ENCODE results near the gene CUBN.
A peak's percentile ranks its signal among the peaks of the same experiment; 100 is the strongest.

The CUBN gene

DNA sequence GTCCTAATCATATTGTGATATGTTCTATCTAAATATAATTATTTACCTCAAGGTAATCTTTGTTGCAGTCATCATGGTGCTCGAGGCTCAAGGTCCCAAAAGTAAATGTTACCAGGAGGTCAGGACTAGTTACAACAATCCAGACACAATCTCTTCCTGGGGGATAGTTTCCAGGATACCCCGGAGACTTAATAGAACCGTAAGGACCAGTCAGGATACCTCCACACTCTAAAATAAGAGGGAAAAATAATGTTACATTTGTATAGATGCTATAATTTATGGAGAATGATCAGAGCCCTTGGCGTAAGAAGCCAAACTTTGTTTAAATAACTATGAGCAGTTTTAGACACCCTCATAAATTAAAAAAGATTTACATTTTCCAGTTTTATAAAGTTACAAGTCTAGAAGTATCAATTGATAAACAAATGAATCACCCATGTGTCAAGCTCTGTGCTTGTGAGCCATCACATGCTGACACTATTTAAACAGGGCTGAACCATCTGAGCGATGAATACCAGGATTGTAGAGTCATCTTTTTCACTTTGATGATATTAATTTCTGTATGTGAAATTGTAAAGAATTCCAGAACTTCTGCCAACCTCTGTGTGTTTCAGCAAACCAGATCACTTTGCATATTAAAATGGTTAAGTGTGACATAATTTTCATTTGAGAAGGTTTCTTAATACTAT is 41.3 kb downstream of the CUBN start:
- no peak overlapping the region for H3K27ac ChIP-seq (ENCODE audit: low read depth, low read length, severe bottlenecking)
- H3K4me3 ChIP-seq (ENCODE audit: extremely low read depth, insufficient read depth, low read length, poor library complexity, severe bottlenecking) = no peak overlapping the region
- WGBS, 2 experiments (ENCODE audit: insufficient coverage in 2 of 2) = 100% methylated on average over 1 of the region's 5 CpGs; no CpG with 5 or more reads in 1 of the 2 experiments

DNA sequence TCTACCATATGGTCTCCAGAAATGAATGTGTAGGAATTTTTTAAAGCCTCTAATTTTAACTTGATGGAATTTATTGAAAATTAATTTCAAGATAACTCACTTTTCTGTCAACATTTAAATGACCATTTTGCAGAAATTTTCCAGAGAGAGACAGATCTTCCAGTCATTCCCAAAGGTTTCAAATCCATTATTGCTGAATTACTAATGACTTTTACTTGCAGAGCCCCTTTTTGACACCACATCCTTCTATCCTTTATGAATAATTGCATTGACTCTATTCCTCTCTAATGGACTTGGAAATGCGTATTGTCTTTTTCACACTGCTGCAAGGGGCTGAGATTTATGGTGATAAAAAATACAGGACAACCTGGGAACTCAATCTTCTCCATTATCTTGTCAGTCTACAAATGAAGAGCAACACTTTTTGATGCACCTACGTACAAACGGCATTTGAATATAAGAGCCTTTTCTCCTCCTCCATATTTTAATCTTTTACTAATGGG is 42.7 kb downstream of the CUBN start:
- Histone ChIP-seq H3K36me3 (ENCODE audit: control insufficient read depth, insufficient read depth, low read length) (no peaks in the 10 kb centered on the region), H3K27ac (ENCODE audit: low read depth, low read length, severe bottlenecking) (no peak overlapping the region), H3K9me3 (ENCODE audit: control insufficient read depth, low read length) (no peaks in the 10 kb centered on the region), H3K4me1 (ENCODE audit: control insufficient read depth, insufficient read depth, low read length, poor library complexity, severe bottlenecking) (no peaks in the 10 kb centered on the region), H3K4me3 (ENCODE audit: extremely low read depth, insufficient read depth, low read length, poor library complexity, severe bottlenecking) (no peak overlapping the region)
- WGBS, 2 experiments (ENCODE audit: insufficient coverage in 2 of 2) = 100% methylated on average over 2 of the region's 3 CpGs; no CpG with 5 or more reads in 1 of the 2 experiments

More for the DNA sequence above, 41.3 kb downstream of the CUBN start:
- no peaks in the 10 kb centered on the region for H3K4me1 ChIP-seq (ENCODE audit: control insufficient read depth, insufficient read depth, low read length, poor library complexity, severe bottlenecking)
- H3K36me3 ChIP-seq (ENCODE audit: control insufficient read depth, insufficient read depth, low read length) = no peaks in the 10 kb centered on the region
- H3K9me3 ChIP-seq (ENCODE audit: control insufficient read depth, low read length) = no peaks in the 10 kb centered on the region

DNA sequence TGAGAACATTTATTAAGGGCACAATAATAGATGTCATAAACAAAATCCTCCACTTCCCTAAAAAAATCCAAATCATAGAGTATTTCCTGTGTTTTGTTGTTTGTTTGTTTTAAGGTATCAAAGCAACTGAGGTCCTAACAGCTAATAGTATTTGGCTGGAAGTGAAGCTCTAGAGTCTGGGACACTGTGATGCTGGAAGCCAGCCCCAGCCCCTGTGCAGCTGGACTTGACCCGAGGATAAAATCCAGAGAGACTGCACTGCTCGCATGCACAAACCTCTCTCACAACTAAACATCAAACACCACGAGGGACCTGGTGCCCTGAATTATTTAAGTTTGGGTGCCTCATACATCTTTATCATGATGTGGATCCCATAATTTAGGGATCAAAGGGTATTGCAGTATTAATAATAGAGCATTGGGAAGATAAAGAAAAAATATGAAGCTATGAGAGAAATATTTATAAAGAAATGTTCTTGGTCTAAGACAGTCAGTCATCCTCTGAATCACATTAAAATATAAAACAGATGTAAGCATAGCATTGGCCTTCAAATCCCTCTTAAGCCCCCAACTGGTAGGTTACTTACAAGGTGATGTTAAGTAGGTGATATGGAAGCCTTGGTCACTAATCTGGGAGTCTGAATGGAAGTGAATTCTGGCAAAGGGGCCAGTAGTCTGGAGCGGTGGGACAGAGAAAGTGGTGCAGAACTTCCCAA is 44.4 kb downstream of the CUBN start:
- Histone ChIP-seq H3K4me1 (ENCODE audit: control insufficient read depth, insufficient read depth, low read length, poor library complexity, severe bottlenecking) (no peaks in the 10 kb centered on the region), H3K36me3 (ENCODE audit: control insufficient read depth, insufficient read depth, low read length) (no peaks in the 10 kb centered on the region), H3K4me3 (ENCODE audit: extremely low read depth, insufficient read depth, low read length, poor library complexity, severe bottlenecking) (no peak overlapping the region), H3K27ac (ENCODE audit: low read depth, low read length, severe bottlenecking) (no peak overlapping the region), H3K9me3 (ENCODE audit: control insufficient read depth, low read length) (no peaks in the 10 kb centered on the region)
- 94 to 100% methylated on average over 1 to 2 of the region's 4 CpGs for WGBS, 2 experiments (ENCODE audit: insufficient coverage in 2 of 2)

- 92 to 94% methylated on average over 5 of the region's 6 CpGs for WGBS, 2 experiments (ENCODE audit: insufficient coverage in 2 of 2)
- Histone ChIP-seq H3K4me3 (ENCODE audit: extremely low read depth, insufficient read depth, low read length, poor library complexity, severe bottlenecking) (no peak overlapping the region), H3K9me3 (ENCODE audit: control insufficient read depth, low read length) (no peaks in the 10 kb centered on the region), H3K4me1 (ENCODE audit: control insufficient read depth, insufficient read depth, low read length, poor library complexity, severe bottlenecking) (no peaks in the 10 kb centered on the region), H3K27ac (ENCODE audit: low read depth, low read length, severe bottlenecking) (no peak overlapping the region), H3K36me3 (ENCODE audit: control insufficient read depth, insufficient read depth, low read length) (no peaks in the 10 kb centered on the region)
Observed at GRCh38 chr10:17084258-17084657, 45.4 kb downstream of the CUBN start.

GRCh38 chr10:17081431-17081830 is 48.2 kb downstream of the CUBN start:
- no peaks in the 10 kb centered on the region for H3K36me3 ChIP-seq (ENCODE audit: control insufficient read depth, insufficient read depth, low read length)
- H3K4me3 ChIP-seq (ENCODE audit: extremely low read depth, insufficient read depth, low read length, poor library complexity, severe bottlenecking) = no peak overlapping the region
- H3K9me3 ChIP-seq (ENCODE audit: control insufficient read depth, low read length) = no peaks in the 10 kb centered on the region
- H3K4me1 ChIP-seq (ENCODE audit: control insufficient read depth, insufficient read depth, low read length, poor library complexity, severe bottlenecking) = peaks cover 8% of the 10 kb centered on the region
- WGBS, 2 experiments (ENCODE audit: insufficient coverage in 2 of 2) = 90% methylated on average over 2 of the region's 2 CpGs; no CpG with 5 or more reads in 1 of the 2 experiments
- H3K27ac ChIP-seq (ENCODE audit: low read depth, low read length, severe bottlenecking) = no peak overlapping the region

DNA sequence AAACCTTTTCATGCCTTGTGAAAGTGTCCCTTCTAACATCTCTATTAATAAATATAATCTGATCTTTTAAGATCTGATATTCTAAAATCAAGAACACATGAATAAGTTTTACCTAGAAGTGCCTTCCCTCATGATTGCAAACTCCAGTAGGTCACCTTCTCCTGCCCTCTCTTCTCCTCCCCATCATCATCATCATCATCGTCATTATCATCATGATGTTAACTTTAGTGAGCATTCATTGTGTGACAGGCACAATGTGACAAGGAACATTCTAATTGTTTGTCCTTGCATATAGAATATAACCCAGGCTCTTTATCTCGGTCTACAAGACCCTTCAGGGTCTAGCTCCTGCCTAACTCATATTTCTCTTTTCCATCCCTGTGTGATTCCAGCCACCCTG is 51.7 kb downstream of the CUBN start:
- WGBS, 2 experiments (ENCODE audit: insufficient coverage in 2 of 2) = 100% methylated on average over 1 to 2 of the region's 2 CpGs
- Histone ChIP-seq H3K27ac (ENCODE audit: low read depth, low read length, severe bottlenecking) (no peak overlapping the region), H3K36me3 (ENCODE audit: control insufficient read depth, insufficient read depth, low read length) (no peaks in the 10 kb centered on the region), H3K4me3 (ENCODE audit: extremely low read depth, insufficient read depth, low read length, poor library complexity, severe bottlenecking) (no peak overlapping the region), H3K9me3 (ENCODE audit: control insufficient read depth, low read length) (no peaks in the 10 kb centered on the region), H3K4me1 (ENCODE audit: control insufficient read depth, insufficient read depth, low read length, poor library complexity, severe bottlenecking) (peaks cover 19% of the 10 kb centered on the region)

DNA sequence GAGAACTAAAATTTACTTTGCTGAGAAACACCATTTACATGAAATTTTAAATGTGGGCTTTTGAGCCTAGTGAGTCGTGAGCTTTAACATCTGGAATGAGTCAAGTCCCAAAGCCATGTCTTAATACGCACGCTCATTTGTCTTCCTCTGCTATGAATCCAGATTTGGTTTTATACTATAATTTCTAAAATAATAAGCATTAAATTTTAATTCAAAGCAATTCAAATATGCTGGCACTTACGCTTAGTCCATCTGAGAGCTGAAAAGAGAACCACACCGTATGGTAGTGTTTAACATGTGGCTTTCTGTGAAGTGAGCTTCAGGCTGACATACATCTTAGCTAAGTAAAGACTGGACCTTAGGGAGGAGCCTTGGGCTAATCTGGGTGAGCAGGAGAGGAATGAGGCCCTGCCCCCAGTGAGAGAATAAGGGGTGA is 52.2 kb downstream of the CUBN start:
- no peak overlapping the region for H3K27ac ChIP-seq (ENCODE audit: low read depth, low read length, severe bottlenecking)
- no peak overlapping the region for H3K4me3 ChIP-seq (ENCODE audit: extremely low read depth, insufficient read depth, low read length, poor library complexity, severe bottlenecking)
- no peaks in the 10 kb centered on the region for H3K36me3 ChIP-seq (ENCODE audit: control insufficient read depth, insufficient read depth, low read length)
- peaks cover 19% of the 10 kb centered on the region for H3K4me1 ChIP-seq (ENCODE audit: control insufficient read depth, insufficient read depth, low read length, poor library complexity, severe bottlenecking)
- 80 to 82% methylated on average over 1 to 2 of the region's 5 CpGs for WGBS, 2 experiments (ENCODE audit: insufficient coverage in 2 of 2)
- H3K9me3 ChIP-seq (ENCODE audit: control insufficient read depth, low read length) = no peaks in the 10 kb centered on the region

- Histone ChIP-seq H3K4me3 (ENCODE audit: extremely low read depth, insufficient read depth, low read length, poor library complexity, severe bottlenecking) (no peak overlapping the region), H3K4me1 (ENCODE audit: control insufficient read depth, insufficient read depth, low read length, poor library complexity, severe bottlenecking) (peaks cover 19% of the 10 kb centered on the region), H3K27ac (ENCODE audit: low read depth, low read length, severe bottlenecking) (no peak overlapping the region), H3K36me3 (ENCODE audit: control insufficient read depth, insufficient read depth, low read length) (no peaks in the 10 kb centered on the region), H3K9me3 (ENCODE audit: control insufficient read depth, low read length) (no peaks in the 10 kb centered on the region)
- 82 to 98% methylated on average over 6 to 7 of the region's 8 CpGs for WGBS, 2 experiments (ENCODE audit: insufficient coverage in 2 of 2)
Observed at GRCh38 chr10:17076626-17077345, 52.8 kb downstream of the CUBN start.

- Histone ChIP-seq H3K27ac (ENCODE audit: low read depth, low read length, severe bottlenecking) (peak overlapping the region; percentile 84), H3K4me1 (ENCODE audit: control insufficient read depth, insufficient read depth, low read length, poor library complexity, severe bottlenecking) (peaks cover 19% of the 10 kb centered on the region), H3K36me3 (ENCODE audit: control insufficient read depth, insufficient read depth, low read length) (no peaks in the 10 kb centered on the region), H3K9me3 (ENCODE audit: control insufficient read depth, low read length) (no peaks in the 10 kb centered on the region), H3K4me3 (ENCODE audit: extremely low read depth, insufficient read depth, low read length, poor library complexity, severe bottlenecking) (no peak overlapping the region)
- 100% methylated on average over 2 of the region's 2 CpGs; no CpG with 5 or more reads in 1 of the 2 experiments for WGBS, 2 experiments (ENCODE audit: insufficient coverage in 2 of 2)
Observed at GRCh38 chr10:17075533-17076359, 53.9 kb downstream of the CUBN start.

GRCh38 chr10:17074541-17074847 is 55.1 kb downstream of the CUBN start:
- H3K4me3 ChIP-seq (ENCODE audit: extremely low read depth, insufficient read depth, low read length, poor library complexity, severe bottlenecking) = no peak overlapping the region
- H3K27ac ChIP-seq (ENCODE audit: low read depth, low read length, severe bottlenecking) = no peak overlapping the region
- no peaks in the 10 kb centered on the region for H3K36me3 ChIP-seq (ENCODE audit: control insufficient read depth, insufficient read depth, low read length)
- H3K4me1 ChIP-seq (ENCODE audit: control insufficient read depth, insufficient read depth, low read length, poor library complexity, severe bottlenecking) = peaks cover 19% of the 10 kb centered on the region
- H3K9me3 ChIP-seq (ENCODE audit: control insufficient read depth, low read length) = peaks cover under 1% of the 10 kb centered on the region

Measured in mesodermal cell (in vitro differentiated cells).